ENCODE results near the gene RNF157. TPM values are rescaled to one million over a fixed set of nuclear protein-coding genes. Genes with fewer than 3 reads are reported as not detected.

The RNF157 gene
- total and polyA plus RNA-seq, 9 of the 15 experiments (the other 6 are each of a cell fraction or from before 2014, with no cell fraction given), result 8.1 to 31.7 (median 20.8) TPM

DNA sequence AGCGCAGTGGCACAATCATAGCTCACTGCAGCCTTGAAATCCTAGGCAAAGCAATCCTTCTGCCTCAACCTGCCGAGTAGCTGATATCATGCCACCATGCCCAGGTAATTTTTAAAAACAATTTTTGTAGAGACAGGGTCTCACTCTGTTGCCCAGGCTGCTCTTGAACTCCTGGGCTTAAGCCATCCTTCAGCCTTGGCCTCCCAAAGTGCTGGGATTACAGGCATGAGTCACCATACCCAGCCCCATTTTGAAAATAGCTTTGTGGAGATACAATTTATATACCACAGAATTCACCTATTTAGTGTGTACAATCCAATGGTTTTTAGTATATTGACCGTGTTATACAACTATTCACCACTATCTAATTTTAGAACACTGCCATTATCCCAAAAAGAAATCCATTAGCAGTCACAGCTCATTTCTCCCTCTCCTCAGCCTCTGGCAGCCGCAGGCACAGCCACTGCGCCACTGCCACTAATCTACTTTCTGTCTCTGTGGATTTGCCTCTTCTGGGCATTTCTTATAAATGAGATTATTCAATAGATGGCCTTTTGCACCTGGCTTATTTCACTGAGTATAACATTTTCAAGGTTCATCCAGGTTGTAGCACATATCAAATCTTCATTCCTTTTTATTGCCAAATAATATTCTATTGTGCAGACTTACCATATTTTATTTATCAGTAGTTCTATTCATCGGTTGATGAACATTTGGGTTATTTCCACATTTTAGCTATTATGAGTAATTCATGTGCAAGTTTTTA lies 6.5 kb downstream of the RNF157 start (continued):
- TF ChIP-seq, protein P1, sequence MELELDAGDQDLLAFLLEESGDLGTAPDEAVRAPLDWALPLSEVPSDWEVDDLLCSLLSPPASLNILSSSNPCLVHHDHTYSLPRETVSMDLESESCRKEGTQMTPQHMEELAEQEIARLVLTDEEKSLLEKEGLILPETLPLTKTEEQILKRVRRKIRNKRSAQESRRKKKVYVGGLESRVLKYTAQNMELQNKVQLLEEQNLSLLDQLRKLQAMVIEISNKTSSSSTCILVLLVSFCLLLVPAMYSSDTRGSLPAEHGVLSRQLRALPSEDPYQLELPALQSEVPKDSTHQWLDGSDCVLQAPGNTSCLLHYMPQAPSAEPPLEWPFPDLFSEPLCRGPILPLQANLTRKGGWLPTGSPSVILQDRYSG (tag; conservative IDR thresholded peaks at IDR 0.05; ENCODE audit: low read depth), result 0 out of 2 replicates have a peak, but pooled peaks have one; percentile 61
- TF ChIP-seq HNRNPUL1 (IDR thresholded peaks at IDR 0.05; ENCODE audit: low read length) (no peak), MXI1 (IDR thresholded peaks at IDR 0.05; ENCODE audit: low read depth, low read length) (no peak), TCF7L2 (IDR thresholded peaks at IDR 0.05; ENCODE audit: low read depth, low read length) (no peak), ELF1 (tag; IDR thresholded peaks at IDR 0.05) (no peak), POLR2G (IDR thresholded peaks at IDR 0.05; ENCODE audit: low read depth, low read length) (no peak), PHB (CRISPR knock-in tag; IDR thresholded peaks at IDR 0.05) (no peak), NUFIP1 (IDR thresholded peaks at IDR 0.05; ENCODE audit: partially characterized antibody) (no peak), MAZ (CRISPR knock-in tag; conservative IDR thresholded peaks at IDR 0.05 in 1 of 2, IDR thresholded peaks at IDR 0.05 in 1 of 2) (0 out of 4 replicates have a peak, but pooled peaks of 1 of the 2 experiments have one; percentile 15), ZNF586 (CRISPR knock-in tag; conservative IDR thresholded peaks at IDR 0.05) (no peak), HNRNPK (IDR thresholded peaks at IDR 0.05; ENCODE audit: low read depth, low read length, poor library complexity, severe bottlenecking) (no peak), CBX5 (IDR thresholded peaks at IDR 0.05; ENCODE audit: borderline replicate concordance, low read depth) (no peak), NRF1 (conservative IDR thresholded peaks at IDR 0.05 in 1 of 2, IDR thresholded peaks at IDR 0.05 in 1 of 2) (no peak), ZNF75A (CRISPR knock-in tag; IDR thresholded peaks at IDR 0.05) (no peak), MTA3 (IDR thresholded peaks at IDR 0.05; ENCODE audit: borderline replicate concordance) (no peak)
- TF ChIP-seq, protein P2, sequence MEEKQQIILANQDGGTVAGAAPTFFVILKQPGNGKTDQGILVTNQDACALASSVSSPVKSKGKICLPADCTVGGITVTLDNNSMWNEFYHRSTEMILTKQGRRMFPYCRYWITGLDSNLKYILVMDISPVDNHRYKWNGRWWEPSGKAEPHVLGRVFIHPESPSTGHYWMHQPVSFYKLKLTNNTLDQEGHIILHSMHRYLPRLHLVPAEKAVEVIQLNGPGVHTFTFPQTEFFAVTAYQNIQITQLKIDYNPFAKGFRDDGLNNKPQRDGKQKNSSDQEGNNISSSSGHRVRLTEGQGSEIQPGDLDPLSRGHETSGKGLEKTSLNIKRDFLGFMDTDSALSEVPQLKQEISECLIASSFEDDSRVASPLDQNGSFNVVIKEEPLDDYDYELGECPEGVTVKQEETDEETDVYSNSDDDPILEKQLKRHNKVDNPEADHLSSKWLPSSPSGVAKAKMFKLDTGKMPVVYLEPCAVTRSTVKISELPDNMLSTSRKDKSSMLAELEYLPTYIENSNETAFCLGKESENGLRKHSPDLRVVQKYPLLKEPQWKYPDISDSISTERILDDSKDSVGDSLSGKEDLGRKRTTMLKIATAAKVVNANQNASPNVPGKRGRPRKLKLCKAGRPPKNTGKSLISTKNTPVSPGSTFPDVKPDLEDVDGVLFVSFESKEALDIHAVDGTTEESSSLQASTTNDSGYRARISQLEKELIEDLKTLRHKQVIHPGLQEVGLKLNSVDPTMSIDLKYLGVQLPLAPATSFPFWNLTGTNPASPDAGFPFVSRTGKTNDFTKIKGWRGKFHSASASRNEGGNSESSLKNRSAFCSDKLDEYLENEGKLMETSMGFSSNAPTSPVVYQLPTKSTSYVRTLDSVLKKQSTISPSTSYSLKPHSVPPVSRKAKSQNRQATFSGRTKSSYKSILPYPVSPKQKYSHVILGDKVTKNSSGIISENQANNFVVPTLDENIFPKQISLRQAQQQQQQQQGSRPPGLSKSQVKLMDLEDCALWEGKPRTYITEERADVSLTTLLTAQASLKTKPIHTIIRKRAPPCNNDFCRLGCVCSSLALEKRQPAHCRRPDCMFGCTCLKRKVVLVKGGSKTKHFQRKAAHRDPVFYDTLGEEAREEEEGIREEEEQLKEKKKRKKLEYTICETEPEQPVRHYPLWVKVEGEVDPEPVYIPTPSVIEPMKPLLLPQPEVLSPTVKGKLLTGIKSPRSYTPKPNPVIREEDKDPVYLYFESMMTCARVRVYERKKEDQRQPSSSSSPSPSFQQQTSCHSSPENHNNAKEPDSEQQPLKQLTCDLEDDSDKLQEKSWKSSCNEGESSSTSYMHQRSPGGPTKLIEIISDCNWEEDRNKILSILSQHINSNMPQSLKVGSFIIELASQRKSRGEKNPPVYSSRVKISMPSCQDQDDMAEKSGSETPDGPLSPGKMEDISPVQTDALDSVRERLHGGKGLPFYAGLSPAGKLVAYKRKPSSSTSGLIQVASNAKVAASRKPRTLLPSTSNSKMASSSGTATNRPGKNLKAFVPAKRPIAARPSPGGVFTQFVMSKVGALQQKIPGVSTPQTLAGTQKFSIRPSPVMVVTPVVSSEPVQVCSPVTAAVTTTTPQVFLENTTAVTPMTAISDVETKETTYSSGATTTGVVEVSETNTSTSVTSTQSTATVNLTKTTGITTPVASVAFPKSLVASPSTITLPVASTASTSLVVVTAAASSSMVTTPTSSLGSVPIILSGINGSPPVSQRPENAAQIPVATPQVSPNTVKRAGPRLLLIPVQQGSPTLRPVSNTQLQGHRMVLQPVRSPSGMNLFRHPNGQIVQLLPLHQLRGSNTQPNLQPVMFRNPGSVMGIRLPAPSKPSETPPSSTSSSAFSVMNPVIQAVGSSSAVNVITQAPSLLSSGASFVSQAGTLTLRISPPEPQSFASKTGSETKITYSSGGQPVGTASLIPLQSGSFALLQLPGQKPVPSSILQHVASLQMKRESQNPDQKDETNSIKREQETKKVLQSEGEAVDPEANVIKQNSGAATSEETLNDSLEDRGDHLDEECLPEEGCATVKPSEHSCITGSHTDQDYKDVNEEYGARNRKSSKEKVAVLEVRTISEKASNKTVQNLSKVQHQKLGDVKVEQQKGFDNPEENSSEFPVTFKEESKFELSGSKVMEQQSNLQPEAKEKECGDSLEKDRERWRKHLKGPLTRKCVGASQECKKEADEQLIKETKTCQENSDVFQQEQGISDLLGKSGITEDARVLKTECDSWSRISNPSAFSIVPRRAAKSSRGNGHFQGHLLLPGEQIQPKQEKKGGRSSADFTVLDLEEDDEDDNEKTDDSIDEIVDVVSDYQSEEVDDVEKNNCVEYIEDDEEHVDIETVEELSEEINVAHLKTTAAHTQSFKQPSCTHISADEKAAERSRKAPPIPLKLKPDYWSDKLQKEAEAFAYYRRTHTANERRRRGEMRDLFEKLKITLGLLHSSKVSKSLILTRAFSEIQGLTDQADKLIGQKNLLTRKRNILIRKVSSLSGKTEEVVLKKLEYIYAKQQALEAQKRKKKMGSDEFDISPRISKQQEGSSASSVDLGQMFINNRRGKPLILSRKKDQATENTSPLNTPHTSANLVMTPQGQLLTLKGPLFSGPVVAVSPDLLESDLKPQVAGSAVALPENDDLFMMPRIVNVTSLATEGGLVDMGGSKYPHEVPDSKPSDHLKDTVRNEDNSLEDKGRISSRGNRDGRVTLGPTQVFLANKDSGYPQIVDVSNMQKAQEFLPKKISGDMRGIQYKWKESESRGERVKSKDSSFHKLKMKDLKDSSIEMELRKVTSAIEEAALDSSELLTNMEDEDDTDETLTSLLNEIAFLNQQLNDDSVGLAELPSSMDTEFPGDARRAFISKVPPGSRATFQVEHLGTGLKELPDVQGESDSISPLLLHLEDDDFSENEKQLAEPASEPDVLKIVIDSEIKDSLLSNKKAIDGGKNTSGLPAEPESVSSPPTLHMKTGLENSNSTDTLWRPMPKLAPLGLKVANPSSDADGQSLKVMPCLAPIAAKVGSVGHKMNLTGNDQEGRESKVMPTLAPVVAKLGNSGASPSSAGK (IDR thresholded peaks at IDR 0.05), result no peak
